22Rv1 (cell line): ENCODE measurements around the gene CACNA1C.

Experiments used
- H3K27ac ChIP-seq: fragments of 450-650 bp; 2 replicates; pipeline ENCODE4 v1.5.1; 2017
- ZFX ChIP-seq: fragments of 450-650 bp; IDR thresholded peaks from 2 replicates; pipeline ENCODE4 v1.6.1; 2017; ENCODE audit warnings: antibody characterized with exemption, borderline replicate concordance
- TF ChIP-seq, protein P1 (sequence below): fragments of 450-650 bp; IDR thresholded peaks from 2 replicates; pipeline ENCODE4 v1.5.1; 2017; ENCODE audit warnings: mild to moderate bottlenecking

CACNA1C gene

DNA sequence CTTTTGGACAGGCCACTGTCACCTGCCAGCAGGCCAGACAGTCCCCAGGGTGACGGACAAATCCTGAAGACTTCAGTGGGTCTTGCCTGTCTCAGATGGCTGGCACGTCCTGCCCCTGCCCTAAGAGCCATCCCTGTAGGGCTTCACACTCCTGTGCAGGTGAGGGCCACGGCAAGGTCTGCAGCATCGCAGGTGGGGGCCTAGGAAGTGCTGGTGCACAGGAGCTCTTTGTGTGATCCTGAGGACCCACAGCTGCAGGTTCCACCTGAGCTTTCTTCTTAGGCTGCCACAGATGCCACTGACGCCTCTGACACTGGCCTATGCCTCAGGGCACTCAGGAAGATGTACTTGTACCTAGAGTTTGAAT lies 633.5 kb downstream of the CACNA1C start:
- H3K27ac ChIP-seq, result no peak overlapping the region
- TF ChIP-seq ZFX, result no peak
- TF ChIP-seq, protein P1, sequence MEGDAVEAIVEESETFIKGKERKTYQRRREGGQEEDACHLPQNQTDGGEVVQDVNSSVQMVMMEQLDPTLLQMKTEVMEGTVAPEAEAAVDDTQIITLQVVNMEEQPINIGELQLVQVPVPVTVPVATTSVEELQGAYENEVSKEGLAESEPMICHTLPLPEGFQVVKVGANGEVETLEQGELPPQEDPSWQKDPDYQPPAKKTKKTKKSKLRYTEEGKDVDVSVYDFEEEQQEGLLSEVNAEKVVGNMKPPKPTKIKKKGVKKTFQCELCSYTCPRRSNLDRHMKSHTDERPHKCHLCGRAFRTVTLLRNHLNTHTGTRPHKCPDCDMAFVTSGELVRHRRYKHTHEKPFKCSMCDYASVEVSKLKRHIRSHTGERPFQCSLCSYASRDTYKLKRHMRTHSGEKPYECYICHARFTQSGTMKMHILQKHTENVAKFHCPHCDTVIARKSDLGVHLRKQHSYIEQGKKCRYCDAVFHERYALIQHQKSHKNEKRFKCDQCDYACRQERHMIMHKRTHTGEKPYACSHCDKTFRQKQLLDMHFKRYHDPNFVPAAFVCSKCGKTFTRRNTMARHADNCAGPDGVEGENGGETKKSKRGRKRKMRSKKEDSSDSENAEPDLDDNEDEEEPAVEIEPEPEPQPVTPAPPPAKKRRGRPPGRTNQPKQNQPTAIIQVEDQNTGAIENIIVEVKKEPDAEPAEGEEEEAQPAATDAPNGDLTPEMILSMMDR, result no peak

DNA sequence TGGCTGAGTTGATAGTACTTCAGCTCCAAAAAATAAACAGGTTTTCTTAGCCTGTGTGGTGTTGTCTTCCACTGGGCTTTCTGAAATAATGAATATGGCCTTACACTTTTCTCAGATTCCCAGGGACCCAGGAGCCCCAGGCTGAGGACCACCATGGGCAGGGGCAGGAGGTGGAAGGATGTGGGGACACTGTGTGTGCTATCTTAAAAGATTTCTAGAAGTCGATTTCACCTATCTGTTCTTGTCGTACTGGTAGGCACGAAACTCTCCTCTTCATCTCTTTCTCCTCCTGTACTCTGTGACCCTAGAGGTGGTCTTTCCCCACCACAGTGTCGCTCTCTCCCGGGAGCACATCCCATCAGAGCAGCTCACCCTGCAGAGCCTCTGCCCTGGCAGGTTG lies 634.3 kb downstream of the CACNA1C start:
- TF ChIP-seq, protein P1, result no peak
- no peak for TF ChIP-seq ZFX
- H3K27ac ChIP-seq, result no peak overlapping the region

DNA sequence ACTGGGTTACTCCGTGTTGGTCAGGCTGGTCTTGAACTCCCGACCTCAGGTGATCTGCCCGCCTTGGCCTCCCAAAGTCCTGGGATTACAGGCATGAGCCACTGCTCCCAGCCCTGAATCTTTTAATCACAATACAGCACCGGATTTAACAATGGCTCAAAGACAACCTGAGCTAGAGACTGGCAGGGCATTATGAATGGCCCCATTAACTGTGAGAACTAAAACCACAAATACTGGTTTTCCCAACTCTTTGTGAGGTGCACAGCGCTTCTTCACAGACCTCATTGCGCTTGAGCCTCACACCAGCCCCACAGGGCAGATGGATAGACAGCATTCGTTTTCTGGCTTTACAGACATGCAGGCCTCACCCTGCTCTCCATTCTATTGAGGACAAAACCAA lies 634.9 kb downstream of the CACNA1C start:
- TF ChIP-seq, protein P1, result no peak
- TF ChIP-seq ZFX, result no peak

DNA sequence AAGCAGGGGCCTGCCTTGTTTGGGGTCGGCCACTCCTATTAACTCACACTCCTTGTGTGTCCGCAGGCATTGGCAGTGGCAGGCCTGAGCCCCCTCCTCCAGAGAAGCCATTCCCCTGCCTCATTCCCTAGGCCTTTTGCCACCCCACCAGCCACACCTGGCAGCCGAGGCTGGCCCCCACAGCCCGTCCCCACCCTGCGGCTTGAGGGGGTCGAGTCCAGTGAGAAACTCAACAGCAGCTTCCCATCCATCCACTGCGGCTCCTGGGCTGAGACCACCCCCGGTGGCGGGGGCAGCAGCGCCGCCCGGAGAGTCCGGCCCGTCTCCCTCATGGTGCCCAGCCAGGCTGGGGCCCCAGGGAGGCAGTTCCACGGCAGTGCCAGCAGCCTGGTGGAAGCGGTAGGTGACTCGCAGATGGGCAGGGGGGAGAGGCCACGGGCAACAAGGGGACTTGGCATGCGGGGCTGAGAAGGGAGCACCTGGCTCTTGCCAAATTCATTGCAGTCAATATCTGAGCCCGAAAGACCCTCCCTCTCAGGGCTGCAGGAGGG lies 635.7 kb downstream of the CACNA1C start:
- H3K27ac ChIP-seq, result no peak overlapping the region
- TF ChIP-seq, protein P1, result no peak
- no peak for TF ChIP-seq ZFX

More for the DNA sequence above, 634.9 kb downstream of the CACNA1C start:
- H3K27ac ChIP-seq, result no peak overlapping the region

DNA sequence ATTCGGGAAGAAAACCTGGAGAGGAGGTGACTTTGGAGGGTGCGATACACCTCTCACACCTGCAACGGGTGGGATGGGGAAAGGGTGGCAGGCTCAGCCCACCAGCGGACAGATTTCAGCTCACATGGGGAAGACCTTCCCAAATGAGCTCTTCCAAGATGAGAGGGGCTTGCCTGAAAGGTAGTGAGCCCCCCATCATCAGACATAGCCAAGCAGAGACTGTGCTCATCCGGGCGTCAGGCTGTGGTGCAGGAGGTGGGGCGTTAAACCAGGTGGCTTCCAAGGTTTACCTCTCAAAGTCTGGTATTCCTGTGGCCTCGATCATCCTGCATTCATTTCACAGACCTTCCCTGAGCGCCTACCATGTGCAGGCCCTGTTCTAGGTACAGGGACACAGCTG lies 636.6 kb downstream of the CACNA1C start:
- TF ChIP-seq ZFX, result no peak
- TF ChIP-seq, protein P1, result no peak
- H3K27ac ChIP-seq, result no peak overlapping the region

DNA sequence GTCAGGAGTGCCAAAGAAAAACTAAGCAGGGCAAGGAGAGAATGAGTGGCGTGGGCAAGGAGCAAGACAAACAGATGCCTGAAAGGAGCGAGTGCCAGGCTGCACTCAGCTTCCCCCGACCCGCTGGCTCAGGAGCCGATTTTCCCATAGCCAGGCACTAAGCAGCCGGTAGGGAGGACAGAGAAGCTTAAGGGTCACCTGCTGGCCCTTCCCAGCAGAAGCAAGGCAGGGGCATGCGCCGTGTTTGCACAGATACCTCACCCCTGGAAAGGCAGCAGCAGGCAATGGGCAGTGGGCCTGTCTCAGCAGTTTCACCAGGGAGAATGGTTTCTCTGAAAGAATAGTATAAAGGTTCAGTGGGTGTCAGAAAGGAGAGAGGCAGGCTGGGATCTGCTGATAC lies 637.1 kb downstream of the CACNA1C start:
- TF ChIP-seq, protein P1, result no peak
- TF ChIP-seq ZFX, result no peak
- H3K27ac ChIP-seq, result no peak overlapping the region

DNA sequence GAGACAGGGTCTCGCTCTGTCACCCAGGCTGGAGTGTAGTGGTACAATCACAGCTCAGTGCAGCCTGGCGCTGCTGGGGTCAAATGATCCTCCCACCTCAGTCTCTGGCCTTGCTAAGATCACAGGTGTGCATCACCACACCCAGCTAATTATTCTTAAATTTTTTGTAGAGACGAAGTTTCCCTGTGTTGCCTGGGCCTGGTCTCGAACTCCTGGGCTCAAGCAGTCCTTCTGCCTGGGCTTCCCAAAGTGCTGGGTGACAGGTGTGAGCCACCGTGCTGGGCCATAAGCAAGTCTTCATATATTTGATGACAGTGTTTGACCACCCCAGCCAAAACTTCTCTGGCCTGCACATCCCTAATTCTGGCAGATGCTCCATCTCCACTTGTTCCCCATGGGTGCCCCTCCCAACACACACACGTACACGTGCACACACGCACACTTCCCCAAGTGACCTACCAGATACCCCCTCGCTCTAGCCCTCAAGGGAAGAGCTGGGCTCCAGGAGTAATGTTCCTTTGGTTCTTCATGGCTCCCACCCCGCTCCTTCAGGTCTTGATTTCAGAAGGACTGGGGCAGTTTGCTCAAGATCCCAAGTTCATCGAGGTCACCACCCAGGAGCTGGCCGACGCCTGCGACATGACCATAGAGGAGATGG lies 637.7 kb downstream of the CACNA1C start:
- no peak overlapping the region for H3K27ac ChIP-seq
- TF ChIP-seq, protein P1, result no peak
- TF ChIP-seq ZFX, result no peak
